Measurements from ENCODE around the gene GRIN2A.

GRCh38 chr16:9849697-9850245, 332.5 kb downstream of the GRIN2A start:
- no peak for TF ChIP-seq CTCF (IDR thresholded peaks at IDR 0.05)
- TF ChIP-seq POLR2A (IDR thresholded peaks at IDR 0.05), result no peak

All from adrenal gland (tissue), 5 donors.